Esophagus squamous epithelium (tissue), 4 donors: ENCODE results near the gene CIAO3.

Source experiments
- POLR2A ChIP-seq, 4 donors: fragments of 450-650 bp; IDR thresholded peaks; one replicate each; pipeline ENCODE4 v1.6.1; 2017; ENCODE audit warnings: antibody characterized with exemption in 4 of 4, mild to moderate bottlenecking in 4 of 4, moderate library complexity in 3 of 4
- TF ChIP-seq, protein P1 (sequence below), 6 experiments: fragments of 450-650 bp in 4 of 6; fragments of 200-600 bp in 2 of 6; sonication (generic) in 2 of 6; IDR thresholded peaks; one replicate each; pipeline ENCODE4 v1.5.1; 2016 to 2019; ENCODE audit warnings: antibody characterized with exemption in 6 of 6, mild to moderate bottlenecking in 4 of 6, moderate library complexity in 4 of 6

- TF ChIP-seq POLR2A (IDR thresholded peaks at IDR 0.05), result no peak
- TF ChIP-seq, protein P1, sequence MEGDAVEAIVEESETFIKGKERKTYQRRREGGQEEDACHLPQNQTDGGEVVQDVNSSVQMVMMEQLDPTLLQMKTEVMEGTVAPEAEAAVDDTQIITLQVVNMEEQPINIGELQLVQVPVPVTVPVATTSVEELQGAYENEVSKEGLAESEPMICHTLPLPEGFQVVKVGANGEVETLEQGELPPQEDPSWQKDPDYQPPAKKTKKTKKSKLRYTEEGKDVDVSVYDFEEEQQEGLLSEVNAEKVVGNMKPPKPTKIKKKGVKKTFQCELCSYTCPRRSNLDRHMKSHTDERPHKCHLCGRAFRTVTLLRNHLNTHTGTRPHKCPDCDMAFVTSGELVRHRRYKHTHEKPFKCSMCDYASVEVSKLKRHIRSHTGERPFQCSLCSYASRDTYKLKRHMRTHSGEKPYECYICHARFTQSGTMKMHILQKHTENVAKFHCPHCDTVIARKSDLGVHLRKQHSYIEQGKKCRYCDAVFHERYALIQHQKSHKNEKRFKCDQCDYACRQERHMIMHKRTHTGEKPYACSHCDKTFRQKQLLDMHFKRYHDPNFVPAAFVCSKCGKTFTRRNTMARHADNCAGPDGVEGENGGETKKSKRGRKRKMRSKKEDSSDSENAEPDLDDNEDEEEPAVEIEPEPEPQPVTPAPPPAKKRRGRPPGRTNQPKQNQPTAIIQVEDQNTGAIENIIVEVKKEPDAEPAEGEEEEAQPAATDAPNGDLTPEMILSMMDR (IDR thresholded peaks at IDR 0.05), result no peak
These were observed 24.6 kb downstream of the CIAO3 start for GRCh38 chr16:716200-716568.
